HCT116 (cell line): ENCODE results near the gene C2orf74.

Experiments used
- CTCF ChIP-seq, 3 experiments: fragments of 200-600 bp in 1 of 3; sonication (generic) in 1 of 3; IDR thresholded peaks in 2 of 3; conservative IDR thresholded peaks in 1 of 3; 2 replicates each; pipeline ENCODE4 v1.5.1; 2012 to 2017; ENCODE audit warnings: low read depth in 2 of 3, low read length in 2 of 3, antibody characterized with exemption in 1 of 3, borderline replicate concordance in 1 of 3, control low read depth in 1 of 3, mild to moderate bottlenecking in 1 of 3, mixed read lengths in 1 of 3, mixed run types in 1 of 3, moderate library complexity in 1 of 3; ENCODE audit not compliant: insufficient read depth in 1 of 3
- EZH2 ChIP-seq: fragments of 200-600 bp; sonication (generic); IDR thresholded peaks from 2 replicates; pipeline ENCODE4 v1.6.1; 2017; ENCODE audit warnings: antibody characterized with exemption, mixed run types
- JUND ChIP-seq: IDR thresholded peaks from 2 replicates; pipeline ENCODE4 v1.6.1; 2012
- POLR2A ChIP-seq: IDR thresholded peaks from 2 replicates; pipeline ENCODE4 v1.7.0; 2011; ENCODE audit warnings: borderline replicate concordance; ENCODE audit not compliant: insufficient read depth, insufficient read length; ENCODE audit errors: extremely low read depth
- POLR2AphosphoS5 ChIP-seq: IDR thresholded peaks from 2 replicates; pipeline ENCODE4 v1.6.1; 2011; ENCODE audit warnings: mild to moderate bottlenecking, low read depth, low read length, moderate library complexity
- RAD21 ChIP-seq: IDR thresholded peaks from 2 replicates; pipeline ENCODE4 v1.6.1; 2012; ENCODE audit warnings: low read depth, mild to moderate bottlenecking
- REST ChIP-seq: IDR thresholded peaks from 2 replicates; pipeline ENCODE4 v1.6.1; 2012; ENCODE audit warnings: low read depth
- SIN3A ChIP-seq: IDR thresholded peaks from 2 replicates; pipeline ENCODE4 v1.6.1; 2012; ENCODE audit warnings: low read depth
- SP1 ChIP-seq: IDR thresholded peaks from 2 replicates; pipeline ENCODE4 v1.6.1; 2012; ENCODE audit warnings: low read depth
- SRF ChIP-seq: IDR thresholded peaks from 2 replicates; pipeline ENCODE4 v1.6.1; 2012; ENCODE audit warnings: low read depth
- TCF7L2 ChIP-seq: IDR thresholded peaks from 2 replicates; pipeline ENCODE4 v1.7.0; 2011; ENCODE audit warnings: borderline replicate concordance, inconsistent platforms; ENCODE audit not compliant: insufficient read depth, insufficient read length; ENCODE audit errors: extremely low read depth
- ZNF274 ChIP-seq: fragments of 200-500 bp; sonication (Bioruptor generic); IDR thresholded peaks from 2 replicates; pipeline ENCODE4 v1.6.1; 2014; ENCODE audit warnings: mild to moderate bottlenecking, low read depth, low read length, inconsistent platforms

GRCh38 chr2:61210332-61210981, 48.5 kb downstream of the C2orf74 start:
- TF ChIP-seq EZH2 (no peak), POLR2AphosphoS5 (no peak), REST (no peak), POLR2A (no peak), TCF7L2 (no peak), CTCF (IDR thresholded peaks at IDR 0.05 in 2 of 3, conservative IDR thresholded peaks at IDR 0.05 in 1 of 3; ENCODE audit: borderline replicate concordance in 1 of 3, insufficient read depth in 1 of 3, low read depth in 2 of 3, low read length in 2 of 3) (no peak), SRF (no peak), RAD21 (no peak), SIN3A (no peak), SP1 (no peak), ZNF274 (no peak), JUND (no peak)
